ENCODE measurements around the gene MYL5.

DNA sequence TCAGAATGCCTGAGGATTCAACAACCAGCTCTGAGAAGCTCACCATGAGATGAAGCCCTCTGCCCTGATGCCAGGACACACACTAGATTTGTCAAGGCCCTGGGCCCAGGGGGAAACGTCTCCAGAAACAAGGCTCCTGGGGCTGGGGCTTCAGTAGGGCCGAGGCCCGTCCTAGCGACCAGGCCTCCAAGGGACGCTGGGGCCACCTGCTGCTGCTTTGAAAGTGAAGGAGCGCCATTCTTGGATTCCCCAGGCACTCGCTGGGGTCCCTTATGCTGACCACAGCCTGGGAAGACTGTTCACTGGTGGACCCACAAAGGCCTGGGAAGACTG lies 25.1 kb upstream of the MYL5 start:
- TF ChIP-seq ZNF426 (tag by site-specific recombination; IDR thresholded peaks at IDR 0.05) (no peak), ZNF433 (tag by site-specific recombination; IDR thresholded peaks at IDR 0.05; ENCODE audit: low read depth) (no peak)
- TF ChIP-seq, protein P1, sequence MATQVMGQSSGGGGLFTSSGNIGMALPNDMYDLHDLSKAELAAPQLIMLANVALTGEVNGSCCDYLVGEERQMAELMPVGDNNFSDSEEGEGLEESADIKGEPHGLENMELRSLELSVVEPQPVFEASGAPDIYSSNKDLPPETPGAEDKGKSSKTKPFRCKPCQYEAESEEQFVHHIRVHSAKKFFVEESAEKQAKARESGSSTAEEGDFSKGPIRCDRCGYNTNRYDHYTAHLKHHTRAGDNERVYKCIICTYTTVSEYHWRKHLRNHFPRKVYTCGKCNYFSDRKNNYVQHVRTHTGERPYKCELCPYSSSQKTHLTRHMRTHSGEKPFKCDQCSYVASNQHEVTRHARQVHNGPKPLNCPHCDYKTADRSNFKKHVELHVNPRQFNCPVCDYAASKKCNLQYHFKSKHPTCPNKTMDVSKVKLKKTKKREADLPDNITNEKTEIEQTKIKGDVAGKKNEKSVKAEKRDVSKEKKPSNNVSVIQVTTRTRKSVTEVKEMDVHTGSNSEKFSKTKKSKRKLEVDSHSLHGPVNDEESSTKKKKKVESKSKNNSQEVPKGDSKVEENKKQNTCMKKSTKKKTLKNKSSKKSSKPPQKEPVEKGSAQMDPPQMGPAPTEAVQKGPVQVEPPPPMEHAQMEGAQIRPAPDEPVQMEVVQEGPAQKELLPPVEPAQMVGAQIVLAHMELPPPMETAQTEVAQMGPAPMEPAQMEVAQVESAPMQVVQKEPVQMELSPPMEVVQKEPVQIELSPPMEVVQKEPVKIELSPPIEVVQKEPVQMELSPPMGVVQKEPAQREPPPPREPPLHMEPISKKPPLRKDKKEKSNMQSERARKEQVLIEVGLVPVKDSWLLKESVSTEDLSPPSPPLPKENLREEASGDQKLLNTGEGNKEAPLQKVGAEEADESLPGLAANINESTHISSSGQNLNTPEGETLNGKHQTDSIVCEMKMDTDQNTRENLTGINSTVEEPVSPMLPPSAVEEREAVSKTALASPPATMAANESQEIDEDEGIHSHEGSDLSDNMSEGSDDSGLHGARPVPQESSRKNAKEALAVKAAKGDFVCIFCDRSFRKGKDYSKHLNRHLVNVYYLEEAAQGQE (tag by site-specific recombination; IDR thresholded peaks at IDR 0.05), result no peak
- TF ChIP-seq, protein P2, sequence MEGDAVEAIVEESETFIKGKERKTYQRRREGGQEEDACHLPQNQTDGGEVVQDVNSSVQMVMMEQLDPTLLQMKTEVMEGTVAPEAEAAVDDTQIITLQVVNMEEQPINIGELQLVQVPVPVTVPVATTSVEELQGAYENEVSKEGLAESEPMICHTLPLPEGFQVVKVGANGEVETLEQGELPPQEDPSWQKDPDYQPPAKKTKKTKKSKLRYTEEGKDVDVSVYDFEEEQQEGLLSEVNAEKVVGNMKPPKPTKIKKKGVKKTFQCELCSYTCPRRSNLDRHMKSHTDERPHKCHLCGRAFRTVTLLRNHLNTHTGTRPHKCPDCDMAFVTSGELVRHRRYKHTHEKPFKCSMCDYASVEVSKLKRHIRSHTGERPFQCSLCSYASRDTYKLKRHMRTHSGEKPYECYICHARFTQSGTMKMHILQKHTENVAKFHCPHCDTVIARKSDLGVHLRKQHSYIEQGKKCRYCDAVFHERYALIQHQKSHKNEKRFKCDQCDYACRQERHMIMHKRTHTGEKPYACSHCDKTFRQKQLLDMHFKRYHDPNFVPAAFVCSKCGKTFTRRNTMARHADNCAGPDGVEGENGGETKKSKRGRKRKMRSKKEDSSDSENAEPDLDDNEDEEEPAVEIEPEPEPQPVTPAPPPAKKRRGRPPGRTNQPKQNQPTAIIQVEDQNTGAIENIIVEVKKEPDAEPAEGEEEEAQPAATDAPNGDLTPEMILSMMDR (tag by site-specific recombination; IDR thresholded peaks at IDR 0.05), result no peak

All from HEK293 (cell line).